Pancreas (tissue), 10 donors: ENCODE data around the gene ACAP3. TPM values are rescaled to one million over a fixed set of nuclear protein-coding genes. Genes with fewer than 3 reads are reported as not detected.

ENCODE experiments used
- ATAC-seq, 4 donors: fragments of 200-7000 bp; cut with Tn5 transposase; one replicate each; pipeline versions ENCODE4 v1.8.0 to v1.9.1; 2020; ENCODE audit warnings: mild to moderate bottlenecking in 4 of 4, moderate library complexity in 4 of 4
- DNase-seq, 6 donors: peaks; one replicate each; pipeline ENCODE4 v3.0.0-alpha.2; 2020
- FAIRE-seq: peaks from 2 replicates; lab custom pipeline; 2012; peaks lifted over from hg19 to GRCh38; lab: Jason Lieb, UNC
- H3K27ac ChIP-seq, 4 donors: fragments of 200-600 bp; sonication (generic); 1 replicate in 3 of 4; 2 replicates in 1 of 4; pipeline versions ENCODE4 v1.5.0 to v1.8.0; 2020
- H3K27me3 ChIP-seq, 4 donors: fragments of 200-600 bp; one replicate each; pipeline ENCODE4 v1.8.0; 2021
- H3K36me3 ChIP-seq, 3 donors: fragments of 200-600 bp; sonication (generic) in 1 of 3; one replicate each; pipeline versions ENCODE4 v1.5.0 to v1.8.0; 2020 to 2021
- H3K4me1 ChIP-seq, 3 donors: fragments of 200-600 bp; one replicate each; pipeline ENCODE4 v1.8.0; 2021
- H3K4me3 ChIP-seq, 4 donors: fragments of 200-600 bp; sonication (generic) in 2 of 4; one replicate each; pipeline versions ENCODE4 v1.5.0 to v1.8.0; 2020 to 2021
- H3K9me3 ChIP-seq, 4 donors: fragments of 200-600 bp; one replicate each; pipeline ENCODE4 v1.8.0; 2021
- CTCF ChIP-seq, 4 donors: fragments of 200-600 bp; sonication (generic) in 3 of 4; IDR thresholded peaks; one replicate each; pipeline versions ENCODE4 v1.5.0 to v1.8.0; 2021; ENCODE audit warnings: antibody characterized with exemption in 4 of 4
- WGBS, 2 donors: extraction: QIAGEN DNeasy Blood & Tissue Kit; methylation state at CpG; one replicate each; pipeline ENCODE4 v1.1.7; 2013; 5-methylcytosine and 5-hydroxymethylcytosine counted together
- intact Hi-C, 3 donors: fragments of 100-400 bp; cut with DNase I; formaldehyde crosslinking; loops; one replicate each; pipeline versions ENCODE4 v1.11.1 to v1.14.2; 2022
- polyA plus RNA-seq, 2 donors: library from polyadenylated mRNA; stranded (reverse); fragments of 200-250 nt; gene quantifications; one replicate each; pipeline ENCODE4 v1.2.3, GENCODE V29; 2013
- total RNA-seq, 6 donors: library from RNA; stranded (reverse); fragmentation: NEBNext Ultra II Directional in 4 of 6; extraction: Animal tissue kit (Norgen Biotek cat#: 25700) in 4 of 6; gene quantifications; one replicate each; pipeline versions ENCODE4 v1.2.1 to v1.2.4, GENCODE V29; 2021 to 2023
- donor health status: healthy with polysubstance abuse.
- donor health status: DM: no; HTN: no; CAD: no; lungs with moderate emphysema.
- donor health status: DM: no; HTN: no; CAD: no.
- donor health status: control.
- donor health status: control.
- donor health status: Bipolar disorder and iron deficiency.
- donor health status: DM: yes; HTN: yes; CAD: no.
- donor health status: DM: no; HTN: no; CAD: no.
- donor health status: DM: no; HTN: no; CAD: no.
- donor health status: DM: yes; HTN: yes; CAD: no.

The ACAP3 gene
- total and polyA plus RNA-seq, 8 donors: 15.2 to 133 (median 21.4) TPM

GRCh38 chr1:1286313-1287261 is 21.1 kb downstream of the ACAP3 start:
- Histone ChIP-seq H3K36me3 (no peaks in the 10 kb centered on the region), H3K27me3 (peaks cover 0 to 4% (median 0%) of the 10 kb centered on the region in 4 donors)
- no peak for TF ChIP-seq CTCF (IDR thresholded peaks at IDR 0.05)

GRCh38 chr1:1285611-1286311 is 22.0 kb downstream of the ACAP3 start:
- intact Hi-C loops: loop anchor here in 1 of 3 donors (10.0 kb wide), 1 partner anchor 301 kb away; the partner anchor contains the start of gene PERM1
- DNase-seq: peak in 3 of 6 donors; percentile 19 to 69 (median 52)
- 64 to 68% methylated on average over 35 to 37 of the region's 37 CpGs for WGBS, 2 donors
- Histone ChIP-seq H3K27ac (no peak overlapping the region), H3K4me3 (no peak overlapping the region), H3K36me3 (no peaks in the 10 kb centered on the region), H3K4me1 (peaks cover 5 to 11% (median 10%) of the 10 kb centered on the region in 3 donors), H3K9me3 (no peaks in the 10 kb centered on the region), H3K27me3 (peaks cover 0 to 4% (median 0%) of the 10 kb centered on the region in 4 donors)
- ATAC-seq: no peak
- FAIRE-seq: no peak
- TF ChIP-seq CTCF (IDR thresholded peaks at IDR 0.05): no peak

More at GRCh38 chr1:1286313-1287261, 21.1 kb downstream of the ACAP3 start:
- intact Hi-C loops: loop anchor here in 1 of 3 donors (10.0 kb wide), 1 partner anchor 302 kb away; the partner anchor contains the start of gene PERM1
- 49 to 61% methylated on average over 37 to 50 of the region's 50 CpGs for WGBS, 2 donors
- Histone ChIP-seq H3K9me3 (no peaks in the 10 kb centered on the region), H3K27ac (no peak overlapping the region), H3K4me1 (peaks cover 3 to 8% (median 8%) of the 10 kb centered on the region in 3 donors), H3K4me3 (no peak overlapping the region)
- no peak for ATAC-seq
- FAIRE-seq: no peak
- DNase-seq: peak in 3 of 6 donors; percentile 34 to 82 (median 55)

GRCh38 chr1:1285102-1285571 is 22.6 kb downstream of the ACAP3 start:
- intact Hi-C loops: loop anchor here in 1 of 3 donors (10.0 kb wide), 1 partner anchor 300 kb away; the partner anchor contains the start of gene PERM1

More at GRCh38 chr1:1285102-1285571, 22.6 kb downstream of the ACAP3 start:
- no peaks in the 10 kb centered on the region for H3K36me3 ChIP-seq
- TF ChIP-seq CTCF (IDR thresholded peaks at IDR 0.05): no peak
- H3K9me3 ChIP-seq: no peaks in the 10 kb centered on the region
- 92 to 93% methylated on average over 22 of the region's 22 CpGs for WGBS, 2 donors
- H3K4me1 ChIP-seq: peaks cover 5 to 11% (median 10%) of the 10 kb centered on the region in 3 donors
- H3K4me3 ChIP-seq: no peak overlapping the region
- no peak for ATAC-seq
- H3K27ac ChIP-seq: no peak overlapping the region
- H3K27me3 ChIP-seq: peaks cover 0 to 4% (median 0%) of the 10 kb centered on the region in 4 donors
- DNase-seq: peak in 2 of 6 donors; percentile 23 to 72
- FAIRE-seq: no peak
